GM19467 (cell line): ENCODE results near the gene L3HYPDH.
"Not testable (repeated sequence)": the region's sequence is repeated elsewhere in the genome, so short reads cannot be mapped to it uniquely, and the experiment has no call there.

Experiments used
- ATAC-seq: cut with Tn5 transposase; IDR thresholded peaks from one replicate; pipeline ENCODE4 v1.9.1; 2021; ENCODE audit warnings: mild to moderate bottlenecking, moderate library complexity; ENCODE audit not compliant: unreplicated experiment

Gene L3HYPDH

GRCh38 chr14:59480166-59480565 lies 4.0 kb downstream of the L3HYPDH start:
- no peak for ATAC-seq

- no peak for ATAC-seq
Measured at GRCh38 chr14:59478540-59478939, 5.7 kb downstream of the L3HYPDH start.

- no peak for ATAC-seq
Measured at GRCh38 chr14:59475709-59476108, 8.5 kb downstream of the L3HYPDH start.

GRCh38 chr14:59474172-59474571 lies 10.0 kb downstream of the L3HYPDH start:
- no peak for ATAC-seq

- ATAC-seq, result no peak
Measured at GRCh38 chr14:59465316-59466135, 18.7 kb downstream of the L3HYPDH start, which contains the start of gene GPR135. Gene GPR135, minus strand, starts transcription at chr14:59465380. Its CDS starts 154 bp downstream, at chr14:59465226.

- peak; percentile 63 for ATAC-seq
Measured at GRCh38 chr14:59464486-59465315, 19.5 kb downstream of the L3HYPDH start.

GRCh38 chr14:59463787-59464485 lies 20.3 kb downstream of the L3HYPDH start:
- no peak for ATAC-seq

- ATAC-seq, result no peak
Measured at GRCh38 chr14:59461891-59462290, 22.3 kb downstream of the L3HYPDH start.

GRCh38 chr14:59460378-59460777 lies 23.8 kb downstream of the L3HYPDH start:
- no peak for ATAC-seq

GRCh38 chr14:59458486-59458885 lies 25.7 kb downstream of the L3HYPDH start:
- ATAC-seq, result no peak

GRCh38 chr14:59455411-59455810 lies 28.8 kb downstream of the L3HYPDH start:
- ATAC-seq, result no peak

GRCh38 chr14:59454139-59454538 lies 30.1 kb downstream of the L3HYPDH start:
- ATAC-seq, result no peak

- no peak for ATAC-seq
Measured at GRCh38 chr14:59451849-59452248, 32.4 kb downstream of the L3HYPDH start.

GRCh38 chr14:59450716-59451115 lies 33.5 kb downstream of the L3HYPDH start:
- ATAC-seq, result no peak

GRCh38 chr14:59448673-59449072 lies 35.5 kb downstream of the L3HYPDH start:
- not testable (repeated sequence) for ATAC-seq

- ATAC-seq, result no peak
Measured at GRCh38 chr14:59439256-59439965, 44.8 kb downstream of the L3HYPDH start.

GRCh38 chr14:59438195-59438647 lies 46.0 kb downstream of the L3HYPDH start:
- ATAC-seq, result no peak

- ATAC-seq, result no peak
Measured at GRCh38 chr14:59435987-59436386, 48.2 kb downstream of the L3HYPDH start.

GRCh38 chr14:59435101-59435500 lies 49.1 kb downstream of the L3HYPDH start:
- no peak for ATAC-seq

- ATAC-seq, result no peak
Measured at GRCh38 chr14:59429790-59430189, 54.4 kb downstream of the L3HYPDH start.
